ENCODE data around the gene ST3GAL4. TPM values are rescaled to one million over a fixed set of nuclear protein-coding genes. Genes with fewer than 3 reads are reported as not detected.
A peak's percentile ranks its signal among the peaks of the same experiment; 100 is the strongest.

The ST3GAL4 gene
- total RNA-seq, 1 donor from 2014 or later, result 15.9 TPM

- H3K4me3 ChIP-seq (ENCODE audit: low read depth, low read length), result no peak overlapping the region
- DNase-seq (ENCODE audit: low read depth), result no peak
- TF ChIP-seq CTCF (conservative IDR thresholded peaks at IDR 0.05; ENCODE audit: low read depth, low read length), result no peak
These were observed 58.4 kb downstream of the ST3GAL4 start for GRCh38 chr11:126413843-126414405.

- H3K4me3 ChIP-seq (ENCODE audit: low read depth, low read length), result no peak overlapping the region
- DNase-seq (ENCODE audit: low read depth), result peak; percentile 22
- TF ChIP-seq CTCF (conservative IDR thresholded peaks at IDR 0.05; ENCODE audit: low read depth, low read length), result no peak
These were observed 59.1 kb downstream of the ST3GAL4 start for GRCh38 chr11:126414615-126415014.

GRCh38 chr11:126415128-126415527 is 59.6 kb downstream of the ST3GAL4 start:
- H3K4me3 ChIP-seq (ENCODE audit: low read depth, low read length), result no peak overlapping the region
- DNase-seq (ENCODE audit: low read depth), result no peak
- TF ChIP-seq CTCF (conservative IDR thresholded peaks at IDR 0.05; ENCODE audit: low read depth, low read length), result no peak

- no peak for TF ChIP-seq CTCF (conservative IDR thresholded peaks at IDR 0.05; ENCODE audit: low read depth, low read length)
- no peak for DNase-seq (ENCODE audit: low read depth)
- H3K4me3 ChIP-seq (ENCODE audit: low read depth, low read length), result peak overlapping the region; percentile 54
These were observed 60.4 kb downstream of the ST3GAL4 start for GRCh38 chr11:126415669-126416420.

GRCh38 chr11:126416542-126417090 is 61.1 kb downstream of the ST3GAL4 start:
- DNase-seq (ENCODE audit: low read depth), result no peak
- H3K4me3 ChIP-seq (ENCODE audit: low read depth, low read length), result peak overlapping the region; percentile 54
- no peak for TF ChIP-seq CTCF (conservative IDR thresholded peaks at IDR 0.05; ENCODE audit: low read depth, low read length)

GRCh38 chr11:126417091-126417862 is 61.8 kb downstream of the ST3GAL4 start:
- no peak for TF ChIP-seq CTCF (conservative IDR thresholded peaks at IDR 0.05; ENCODE audit: low read depth, low read length)
- H3K4me3 ChIP-seq (ENCODE audit: low read depth, low read length), result peak overlapping the region; percentile 54
- DNase-seq (ENCODE audit: low read depth), result no peak
